PC-9 (cell line): ENCODE measurements around the gene CPXM2.

Experiments used
- EZH2 ChIP-seq: fragments of 200-600 bp; sonication (generic); IDR thresholded peaks from 2 replicates; pipeline ENCODE4 v1.8.0; 2017; ENCODE audit warnings: antibody characterized with exemption, low read depth
- TF ChIP-seq, protein P1 (sequence below): fragments of 200-600 bp; sonication (generic); conservative IDR thresholded peaks from 2 replicates; pipeline ENCODE4 v1.6.1; 2017; ENCODE audit warnings: mixed run types, antibody characterized with exemption, mild to moderate bottlenecking, moderate library complexity

DNA sequence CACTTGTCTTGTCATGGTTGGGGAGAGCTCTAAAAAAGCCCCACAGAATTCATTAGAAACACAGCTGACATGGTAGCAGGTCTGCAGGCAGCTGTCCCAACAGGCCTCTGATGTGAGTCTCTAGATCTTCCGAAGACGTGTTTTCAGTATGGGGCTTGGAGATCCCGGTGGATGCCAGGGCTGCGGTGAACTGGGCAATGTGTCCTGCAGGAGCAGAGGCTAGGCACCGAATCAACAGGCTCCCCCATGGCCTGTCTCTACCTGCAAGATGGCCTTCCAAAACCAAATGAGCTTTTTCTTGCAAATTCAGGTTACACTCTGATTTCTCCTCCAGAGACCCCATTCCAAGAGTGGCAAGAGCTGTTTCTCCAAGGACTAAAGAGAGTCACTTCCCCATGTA, 2.9 kb downstream of the CPXM2 start:
- TF ChIP-seq, protein P1, sequence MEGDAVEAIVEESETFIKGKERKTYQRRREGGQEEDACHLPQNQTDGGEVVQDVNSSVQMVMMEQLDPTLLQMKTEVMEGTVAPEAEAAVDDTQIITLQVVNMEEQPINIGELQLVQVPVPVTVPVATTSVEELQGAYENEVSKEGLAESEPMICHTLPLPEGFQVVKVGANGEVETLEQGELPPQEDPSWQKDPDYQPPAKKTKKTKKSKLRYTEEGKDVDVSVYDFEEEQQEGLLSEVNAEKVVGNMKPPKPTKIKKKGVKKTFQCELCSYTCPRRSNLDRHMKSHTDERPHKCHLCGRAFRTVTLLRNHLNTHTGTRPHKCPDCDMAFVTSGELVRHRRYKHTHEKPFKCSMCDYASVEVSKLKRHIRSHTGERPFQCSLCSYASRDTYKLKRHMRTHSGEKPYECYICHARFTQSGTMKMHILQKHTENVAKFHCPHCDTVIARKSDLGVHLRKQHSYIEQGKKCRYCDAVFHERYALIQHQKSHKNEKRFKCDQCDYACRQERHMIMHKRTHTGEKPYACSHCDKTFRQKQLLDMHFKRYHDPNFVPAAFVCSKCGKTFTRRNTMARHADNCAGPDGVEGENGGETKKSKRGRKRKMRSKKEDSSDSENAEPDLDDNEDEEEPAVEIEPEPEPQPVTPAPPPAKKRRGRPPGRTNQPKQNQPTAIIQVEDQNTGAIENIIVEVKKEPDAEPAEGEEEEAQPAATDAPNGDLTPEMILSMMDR = no peak
- no peak for TF ChIP-seq EZH2
